ENCODE data around the gene ACTBL2.

ACTBL2 gene
- long read RNA-seq, result 0 reads

- DNase-seq (ENCODE audit: low read depth in 1 of 2, low spot score in 1 of 2), result no peak
- no peak within 1 kb of the TSS for H3K27ac ChIP-seq (replicated peaks)
- H3K27me3 ChIP-seq (ENCODE audit: insufficient read depth, poor library complexity, severe bottlenecking), result no peaks in the 10 kb centered on the region
- H3K4me3 ChIP-seq (replicated peaks; ENCODE audit: insufficient read depth, low read length), result no peak within 1 kb of the TSS
- TF ChIP-seq SPI1 (IDR thresholded peaks at IDR 0.05; ENCODE audit: borderline replicate concordance, low read depth) (no peak), POLR2AphosphoS5 (IDR thresholded peaks at IDR 0.05; ENCODE audit: low read depth) (no peak), GABPA (IDR thresholded peaks at IDR 0.05; ENCODE audit: low read depth) (no peak)
- TF ChIP-seq, protein P1, sequence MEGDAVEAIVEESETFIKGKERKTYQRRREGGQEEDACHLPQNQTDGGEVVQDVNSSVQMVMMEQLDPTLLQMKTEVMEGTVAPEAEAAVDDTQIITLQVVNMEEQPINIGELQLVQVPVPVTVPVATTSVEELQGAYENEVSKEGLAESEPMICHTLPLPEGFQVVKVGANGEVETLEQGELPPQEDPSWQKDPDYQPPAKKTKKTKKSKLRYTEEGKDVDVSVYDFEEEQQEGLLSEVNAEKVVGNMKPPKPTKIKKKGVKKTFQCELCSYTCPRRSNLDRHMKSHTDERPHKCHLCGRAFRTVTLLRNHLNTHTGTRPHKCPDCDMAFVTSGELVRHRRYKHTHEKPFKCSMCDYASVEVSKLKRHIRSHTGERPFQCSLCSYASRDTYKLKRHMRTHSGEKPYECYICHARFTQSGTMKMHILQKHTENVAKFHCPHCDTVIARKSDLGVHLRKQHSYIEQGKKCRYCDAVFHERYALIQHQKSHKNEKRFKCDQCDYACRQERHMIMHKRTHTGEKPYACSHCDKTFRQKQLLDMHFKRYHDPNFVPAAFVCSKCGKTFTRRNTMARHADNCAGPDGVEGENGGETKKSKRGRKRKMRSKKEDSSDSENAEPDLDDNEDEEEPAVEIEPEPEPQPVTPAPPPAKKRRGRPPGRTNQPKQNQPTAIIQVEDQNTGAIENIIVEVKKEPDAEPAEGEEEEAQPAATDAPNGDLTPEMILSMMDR (IDR thresholded peaks at IDR 0.05; ENCODE audit: insufficient read depth, low read length), result no peak
- TF ChIP-seq, protein P2, sequence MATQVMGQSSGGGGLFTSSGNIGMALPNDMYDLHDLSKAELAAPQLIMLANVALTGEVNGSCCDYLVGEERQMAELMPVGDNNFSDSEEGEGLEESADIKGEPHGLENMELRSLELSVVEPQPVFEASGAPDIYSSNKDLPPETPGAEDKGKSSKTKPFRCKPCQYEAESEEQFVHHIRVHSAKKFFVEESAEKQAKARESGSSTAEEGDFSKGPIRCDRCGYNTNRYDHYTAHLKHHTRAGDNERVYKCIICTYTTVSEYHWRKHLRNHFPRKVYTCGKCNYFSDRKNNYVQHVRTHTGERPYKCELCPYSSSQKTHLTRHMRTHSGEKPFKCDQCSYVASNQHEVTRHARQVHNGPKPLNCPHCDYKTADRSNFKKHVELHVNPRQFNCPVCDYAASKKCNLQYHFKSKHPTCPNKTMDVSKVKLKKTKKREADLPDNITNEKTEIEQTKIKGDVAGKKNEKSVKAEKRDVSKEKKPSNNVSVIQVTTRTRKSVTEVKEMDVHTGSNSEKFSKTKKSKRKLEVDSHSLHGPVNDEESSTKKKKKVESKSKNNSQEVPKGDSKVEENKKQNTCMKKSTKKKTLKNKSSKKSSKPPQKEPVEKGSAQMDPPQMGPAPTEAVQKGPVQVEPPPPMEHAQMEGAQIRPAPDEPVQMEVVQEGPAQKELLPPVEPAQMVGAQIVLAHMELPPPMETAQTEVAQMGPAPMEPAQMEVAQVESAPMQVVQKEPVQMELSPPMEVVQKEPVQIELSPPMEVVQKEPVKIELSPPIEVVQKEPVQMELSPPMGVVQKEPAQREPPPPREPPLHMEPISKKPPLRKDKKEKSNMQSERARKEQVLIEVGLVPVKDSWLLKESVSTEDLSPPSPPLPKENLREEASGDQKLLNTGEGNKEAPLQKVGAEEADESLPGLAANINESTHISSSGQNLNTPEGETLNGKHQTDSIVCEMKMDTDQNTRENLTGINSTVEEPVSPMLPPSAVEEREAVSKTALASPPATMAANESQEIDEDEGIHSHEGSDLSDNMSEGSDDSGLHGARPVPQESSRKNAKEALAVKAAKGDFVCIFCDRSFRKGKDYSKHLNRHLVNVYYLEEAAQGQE (IDR thresholded peaks at IDR 0.05; ENCODE audit: insufficient replicate concordance, low read depth), result no peak
Observed at GRCh38 chr5:57482671-57483106, at the start of gene ACTBL2. ACTBL2 (minus strand) TSS chr5:57482811; CDS start chr5:57482707, 104 bp downstream.

DNA sequence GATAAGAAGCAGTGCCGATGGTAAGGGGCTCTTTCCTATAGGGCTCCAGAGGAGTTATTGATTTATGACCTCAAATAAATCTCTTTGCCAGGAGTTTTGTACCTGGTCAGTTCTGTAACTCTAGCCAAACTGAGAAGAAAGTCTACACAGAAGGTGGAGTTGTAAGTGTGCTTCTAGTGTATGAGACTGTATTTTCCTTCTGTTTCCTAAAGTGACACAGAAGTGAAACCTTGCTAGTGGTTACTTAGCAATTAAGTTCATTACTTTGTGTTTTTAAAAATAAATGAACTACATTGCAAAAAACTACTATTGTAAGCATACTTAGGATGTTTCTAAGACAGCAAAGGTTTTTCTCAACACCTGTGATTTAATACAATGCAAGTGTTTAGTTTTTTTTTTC is 48.7 kb upstream of the ACTBL2 start:
- no peak overlapping the region for H3K4me3 ChIP-seq (replicated peaks; ENCODE audit: insufficient read depth, low read length)
- TF ChIP-seq POLR2AphosphoS5 (IDR thresholded peaks at IDR 0.05; ENCODE audit: low read depth) (no peak), GABPA (IDR thresholded peaks at IDR 0.05; ENCODE audit: low read depth) (no peak), SPI1 (IDR thresholded peaks at IDR 0.05; ENCODE audit: borderline replicate concordance, low read depth) (no peak)
- TF ChIP-seq, protein P2 (IDR thresholded peaks at IDR 0.05; ENCODE audit: insufficient replicate concordance, low read depth), result no peak
- TF ChIP-seq, protein P1 (IDR thresholded peaks at IDR 0.05; ENCODE audit: insufficient read depth, low read length), result no peak
- no peak overlapping the region for H3K27ac ChIP-seq (replicated peaks)
- DNase-seq (ENCODE audit: low read depth in 1 of 2, low spot score in 1 of 2), result no peak
- H3K27me3 ChIP-seq (ENCODE audit: insufficient read depth, poor library complexity, severe bottlenecking), result no peaks in the 10 kb centered on the region

- DNase-seq (ENCODE audit: low read depth in 1 of 2, low spot score in 1 of 2), result no peak
- no peaks in the 10 kb centered on the region for H3K27me3 ChIP-seq (ENCODE audit: insufficient read depth, poor library complexity, severe bottlenecking)
- H3K4me3 ChIP-seq (replicated peaks; ENCODE audit: insufficient read depth, low read length), result no peak overlapping the region
- TF ChIP-seq, protein P1 (IDR thresholded peaks at IDR 0.05; ENCODE audit: insufficient read depth, low read length), result no peak
- no peak for TF ChIP-seq SPI1 (IDR thresholded peaks at IDR 0.05; ENCODE audit: borderline replicate concordance, low read depth)
- TF ChIP-seq POLR2AphosphoS5 (IDR thresholded peaks at IDR 0.05; ENCODE audit: low read depth), result no peak
- no peak for TF ChIP-seq GABPA (IDR thresholded peaks at IDR 0.05; ENCODE audit: low read depth)
- TF ChIP-seq, protein P2 (IDR thresholded peaks at IDR 0.05; ENCODE audit: insufficient replicate concordance, low read depth), result no peak
- H3K27ac ChIP-seq (replicated peaks), result no peak overlapping the region
Observed at GRCh38 chr5:57529864-57530263, 47.3 kb upstream of the ACTBL2 start.

Measured in HL-60 (cell line).